Activated CD4-positive, alpha-beta T cell treated with anti-CD3 and anti-CD28 coated beads for 36 hours (primary cell): ENCODE results near the gene FRMPD4. TPM values are rescaled to one million over a fixed set of nuclear protein-coding genes. Genes with fewer than 3 reads are reported as not detected.

Experiments
- ATAC-seq: fragments of 200-7000 bp; cut with Tn5 transposase; one replicate; pipeline ENCODE4 v1.10.0; 2021; ENCODE audit warnings: mild to moderate bottlenecking, moderate library complexity
- CTCF ChIA-PET: fragments of 350-600 bp; sonication (Branson Sonifier 250); formaldehyde crosslinking; loops from one replicate; lab custom pipeline; 2021; ENCODE audit warnings: antibody characterized with exemption; lab: Charles Lee
- POLR2A ChIA-PET: fragments of 350-600 bp; sonication (Branson Sonifier 250); formaldehyde crosslinking; loops from one replicate; lab custom pipeline; 2021; ENCODE audit warnings: antibody characterized with exemption, inconsistent platforms; lab: Charles Lee
- DNase-seq: peaks from one replicate; pipeline ENCODE4 v3.0.0-alpha.2; 2020
- H3K27ac Mint-ChIP-seq: one replicate; pipeline ENCODE4 v1.8.0; 2021; ENCODE audit warnings: mixed read lengths
- H3K27me3 Mint-ChIP-seq: one replicate; pipeline ENCODE4 v1.8.0; 2021; ENCODE audit warnings: mixed read lengths
- H3K36me3 Mint-ChIP-seq: one replicate; pipeline ENCODE4 v1.8.0; 2021; ENCODE audit warnings: low read depth, mixed read lengths
- H3K4me1 Mint-ChIP-seq: one replicate; pipeline ENCODE4 v1.8.0; 2021; ENCODE audit warnings: mixed read lengths
- H3K4me3 Mint-ChIP-seq: one replicate; pipeline ENCODE4 v1.8.0; 2021; ENCODE audit warnings: mild to moderate bottlenecking, moderate library complexity, mixed read lengths
- H3K9me3 Mint-ChIP-seq: one replicate; pipeline ENCODE4 v1.8.0; 2021; ENCODE audit warnings: low read depth, mixed read lengths
- intact Hi-C, 2 experiments: fragments of 100-400 bp; cut with DNase I in 1 of 2; cut with micrococcal nuclease in 1 of 2; formaldehyde crosslinking; loops; one replicate each; pipeline versions ENCODE4 v1.14.2 to v1.15.1; 2022 to 2024; cut with DNase I, micrococcal nuclease
- total RNA-seq, 2 experiments: library from RNA; stranded (reverse); gene quantifications; one replicate each; pipeline ENCODE4 v1.2.3, GENCODE V29; 2021

The FRMPD4 gene
- total RNA-seq, 2 experiments from 2014 or later, result not detected

GRCh38 chrX:12339921-12340320, 201.6 kb downstream of the FRMPD4 start:
- no peaks in the 10 kb centered on the region for H3K4me1 Mint-ChIP-seq
- intact Hi-C loops, result no loop called here
- no peaks in the 10 kb centered on the region for H3K36me3 Mint-ChIP-seq
- ATAC-seq, result no peak
- no peak overlapping the region for H3K27ac Mint-ChIP-seq
- H3K4me3 Mint-ChIP-seq, result no peak overlapping the region
- CTCF ChIA-PET, result no interaction called here
- no peaks in the 10 kb centered on the region for H3K9me3 Mint-ChIP-seq
- no peaks in the 10 kb centered on the region for H3K27me3 Mint-ChIP-seq
- DNase-seq, result no peak
- POLR2A ChIA-PET, result no interaction called here

GRCh38 chrX:12344954-12345353, 206.7 kb downstream of the FRMPD4 start:
- no peaks in the 10 kb centered on the region for H3K27me3 Mint-ChIP-seq
- H3K4me3 Mint-ChIP-seq, result no peak overlapping the region
- POLR2A ChIA-PET, result no interaction called here

GRCh38 chrX:12349201-12349600, 210.9 kb downstream of the FRMPD4 start:
- no peak for DNase-seq
- intact Hi-C loops, result no loop called here
- ChIA-PET POLR2A (no interaction called here), CTCF (no interaction called here)
- Mint-ChIP-seq H3K9me3 (no peaks in the 10 kb centered on the region), H3K36me3 (no peaks in the 10 kb centered on the region), H3K4me3 (no peak overlapping the region), H3K4me1 (no peaks in the 10 kb centered on the region), H3K27ac (no peak overlapping the region), H3K27me3 (no peaks in the 10 kb centered on the region)
- ATAC-seq, result no peak

More at GRCh38 chrX:12344954-12345353, 206.7 kb downstream of the FRMPD4 start:
- no peaks in the 10 kb centered on the region for H3K9me3 Mint-ChIP-seq
- CTCF ChIA-PET, result no interaction called here
- H3K36me3 Mint-ChIP-seq, result no peaks in the 10 kb centered on the region
- H3K27ac Mint-ChIP-seq, result no peak overlapping the region
- no peak for ATAC-seq
- DNase-seq, result no peak
- intact Hi-C loops, result no loop called here
- no peaks in the 10 kb centered on the region for H3K4me1 Mint-ChIP-seq

GRCh38 chrX:12352922-12353321, 214.6 kb downstream of the FRMPD4 start:
- Mint-ChIP-seq H3K36me3 (no peaks in the 10 kb centered on the region), H3K9me3 (no peaks in the 10 kb centered on the region), H3K27me3 (no peaks in the 10 kb centered on the region), H3K4me1 (no peaks in the 10 kb centered on the region), H3K4me3 (no peak overlapping the region), H3K27ac (no peak overlapping the region)
- intact Hi-C loops, result loop anchor here in 1 of 2 experiments (1.0 kb wide), 1 partner anchor 24 kb away; no protein-coding TSS in a partner anchor
- POLR2A ChIA-PET, result no interaction called here
- CTCF ChIA-PET, result no interaction called here
- no peak for ATAC-seq
- DNase-seq, result no peak

GRCh38 chrX:12360383-12360782, 222.1 kb downstream of the FRMPD4 start:
- CTCF ChIA-PET, result no interaction called here
- H3K27me3 Mint-ChIP-seq, result no peaks in the 10 kb centered on the region
- POLR2A ChIA-PET, result no interaction called here
- intact Hi-C loops, result no loop called here
- no peak overlapping the region for H3K27ac Mint-ChIP-seq
- no peaks in the 10 kb centered on the region for H3K9me3 Mint-ChIP-seq
- DNase-seq (no peak), ATAC-seq (no peak)
- H3K4me3 Mint-ChIP-seq, result no peak overlapping the region
- no peaks in the 10 kb centered on the region for H3K4me1 Mint-ChIP-seq
- no peaks in the 10 kb centered on the region for H3K36me3 Mint-ChIP-seq

- intact Hi-C loops, result no loop called here
- Mint-ChIP-seq H3K27me3 (no peaks in the 10 kb centered on the region), H3K27ac (no peak overlapping the region), H3K9me3 (no peaks in the 10 kb centered on the region), H3K4me1 (no peaks in the 10 kb centered on the region), H3K4me3 (no peak overlapping the region), H3K36me3 (no peaks in the 10 kb centered on the region)
- ChIA-PET POLR2A (no interaction called here), CTCF (no interaction called here)
- ATAC-seq (no peak), DNase-seq (no peak)
Observed at GRCh38 chrX:12360986-12361598, 222.8 kb downstream of the FRMPD4 start.

- no peak overlapping the region for H3K27ac Mint-ChIP-seq
- DNase-seq (no peak), ATAC-seq (no peak)
- intact Hi-C loops, result no loop called here
- no peaks in the 10 kb centered on the region for H3K4me1 Mint-ChIP-seq
- no peaks in the 10 kb centered on the region for H3K36me3 Mint-ChIP-seq
- ChIA-PET POLR2A (no interaction called here), CTCF (no interaction called here)
- no peaks in the 10 kb centered on the region for H3K9me3 Mint-ChIP-seq
- H3K27me3 Mint-ChIP-seq, result no peaks in the 10 kb centered on the region
- H3K4me3 Mint-ChIP-seq, result no peak overlapping the region
Observed at GRCh38 chrX:12363216-12363615, 224.9 kb downstream of the FRMPD4 start.

- Mint-ChIP-seq H3K36me3 (no peaks in the 10 kb centered on the region), H3K27ac (no peak overlapping the region), H3K4me1 (no peaks in the 10 kb centered on the region), H3K4me3 (no peak overlapping the region), H3K9me3 (no peaks in the 10 kb centered on the region), H3K27me3 (no peaks in the 10 kb centered on the region)
- CTCF ChIA-PET, result no interaction called here
- DNase-seq (no peak), ATAC-seq (no peak)
- intact Hi-C loops, result no loop called here
- POLR2A ChIA-PET, result no interaction called here
Observed at GRCh38 chrX:12366440-12366839, 228.2 kb downstream of the FRMPD4 start.

GRCh38 chrX:12367254-12367653, 229.0 kb downstream of the FRMPD4 start:
- ChIA-PET POLR2A (no interaction called here), CTCF (no interaction called here)
- H3K9me3 Mint-ChIP-seq, result no peaks in the 10 kb centered on the region
- H3K36me3 Mint-ChIP-seq, result no peaks in the 10 kb centered on the region
- no peak overlapping the region for H3K4me3 Mint-ChIP-seq
- DNase-seq (no peak), ATAC-seq (no peak)
- H3K27ac Mint-ChIP-seq, result no peak overlapping the region
- H3K4me1 Mint-ChIP-seq, result no peaks in the 10 kb centered on the region
- no peaks in the 10 kb centered on the region for H3K27me3 Mint-ChIP-seq
- intact Hi-C loops, result no loop called here

GRCh38 chrX:12370497-12370986, 232.3 kb downstream of the FRMPD4 start:
- intact Hi-C loops, result no loop called here
- no peak overlapping the region for H3K4me3 Mint-ChIP-seq
- H3K27ac Mint-ChIP-seq, result no peak overlapping the region
- no peaks in the 10 kb centered on the region for H3K9me3 Mint-ChIP-seq
- H3K4me1 Mint-ChIP-seq, result no peaks in the 10 kb centered on the region
- no peak for ATAC-seq
- no peak for DNase-seq
- CTCF ChIA-PET, result no interaction called here
- POLR2A ChIA-PET, result no interaction called here
- H3K27me3 Mint-ChIP-seq, result no peaks in the 10 kb centered on the region
- no peaks in the 10 kb centered on the region for H3K36me3 Mint-ChIP-seq

GRCh38 chrX:12372111-12372510, 233.8 kb downstream of the FRMPD4 start:
- ChIA-PET CTCF (no interaction called here), POLR2A (no interaction called here)
- H3K4me1 Mint-ChIP-seq, result no peaks in the 10 kb centered on the region
- intact Hi-C loops, result no loop called here
- ATAC-seq (no peak), DNase-seq (no peak)
- no peaks in the 10 kb centered on the region for H3K9me3 Mint-ChIP-seq
- no peak overlapping the region for H3K27ac Mint-ChIP-seq
- no peaks in the 10 kb centered on the region for H3K27me3 Mint-ChIP-seq
- H3K36me3 Mint-ChIP-seq, result no peaks in the 10 kb centered on the region
- H3K4me3 Mint-ChIP-seq, result no peak overlapping the region

GRCh38 chrX:12374286-12374685, 236.0 kb downstream of the FRMPD4 start:
- Mint-ChIP-seq H3K9me3 (no peaks in the 10 kb centered on the region), H3K4me3 (no peak overlapping the region), H3K27me3 (no peaks in the 10 kb centered on the region), H3K4me1 (no peaks in the 10 kb centered on the region), H3K36me3 (no peaks in the 10 kb centered on the region), H3K27ac (no peak overlapping the region)
- POLR2A ChIA-PET, result no interaction called here
- intact Hi-C loops, result no loop called here
- CTCF ChIA-PET, result no interaction called here
- ATAC-seq, result no peak
- DNase-seq, result no peak
